SU-DHL-6 (cell line): ENCODE data around the gene PRSS21.

Experiments
- H2AFZ ChIP-seq: fragments of 200-600 bp; sonication (generic); 2 replicates; pipeline ENCODE4 v1.6.1; 2014; ENCODE audit warnings: low read depth, mild to moderate bottlenecking, moderate library complexity, mixed read lengths, antibody characterized with exemption, low read length; ENCODE audit not compliant: severe bottlenecking
- H3F3A ChIP-seq: fragments of 200-600 bp; shearing (Covaris generic); 2 replicates; pipeline ENCODE4 v1.6.0; 2016; ENCODE audit warnings: antibody characterized with exemption, mild to moderate bottlenecking; ENCODE audit not compliant: insufficient read depth
- H3K27ac ChIP-seq: fragments of 200-600 bp; sonication (generic); 2 replicates; pipeline ENCODE4 v1.5.1; 2016; ENCODE audit warnings: low read depth, mild to moderate bottlenecking, low read length, moderate library complexity, mixed read lengths
- H3K27me3 ChIP-seq: fragments of 200-600 bp; sonication (generic), shearing (Covaris generic); 2 replicates; pipeline ENCODE4 v1.6.0; 2014; ENCODE audit warnings: mild to moderate bottlenecking, low read length
- H3K36me3 ChIP-seq: fragments of 200-600 bp; sonication (generic); 2 replicates; pipeline ENCODE4 v1.6.1; 2014; ENCODE audit warnings: mild to moderate bottlenecking, low read length, mixed read lengths
- H3K4me2 ChIP-seq: fragments of 300-600, 200-600 bp; shearing (Covaris generic), sonication (generic); 2 replicates; pipeline ENCODE4 v1.6.0; 2014; ENCODE audit warnings: low read length, low read depth, mild to moderate bottlenecking; ENCODE audit not compliant: poor library complexity, severe bottlenecking
- H3K4me3 ChIP-seq: fragments of 200-600 bp; sonication (generic); 2 replicates; pipeline ENCODE4 v1.5.1; 2014; ENCODE audit warnings: antibody characterized with exemption, low read length, mild to moderate bottlenecking, mixed read lengths; ENCODE audit not compliant: insufficient read depth, poor library complexity, severe bottlenecking
- H3K79me2 ChIP-seq: fragments of 200-600 bp; sonication (generic); 2 replicates; pipeline ENCODE4 v1.6.1; 2014; ENCODE audit warnings: mild to moderate bottlenecking, low read length, moderate library complexity; ENCODE audit not compliant: insufficient read depth
- H3K9ac ChIP-seq: fragments of 200-600 bp; sonication (generic); 2 replicates; pipeline ENCODE4 v1.7.0; 2014; ENCODE audit warnings: mild to moderate bottlenecking, low read length
- H3K9me2 ChIP-seq: fragments of 200-600 bp; sonication (generic); replicated peaks from 2 replicates; pipeline ENCODE4 v1.6.1; 2014; ENCODE audit warnings: low read length; ENCODE audit not compliant: insufficient read depth
- H3K9me3 ChIP-seq: fragments of 200-600 bp; sonication (generic); 2 replicates; pipeline ENCODE4 v1.6.1; 2014; ENCODE audit warnings: low read length, mixed read lengths; ENCODE audit not compliant: insufficient read depth
- H4K20me1 ChIP-seq: fragments of 200-600 bp; sonication (generic); 2 replicates; pipeline ENCODE4 v1.6.1; 2014; ENCODE audit warnings: low read depth, mild to moderate bottlenecking, antibody characterized with exemption, low read length, moderate library complexity, mixed read lengths
- EZH2phosphoT487 ChIP-seq: fragments of 200-600 bp; sonication (generic), shearing (Covaris generic); conservative IDR thresholded peaks from 2 replicates; pipeline ENCODE4 v1.6.1; 2018; ENCODE audit warnings: mild to moderate bottlenecking, antibody characterized with exemption, low read length, moderate library complexity, mixed read lengths
- TF ChIP-seq, protein P1 (sequence below): fragments of 200-600 bp; sonication (generic); IDR thresholded peaks from one replicate; pipeline ENCODE4 v1.5.1; 2017; ENCODE audit warnings: antibody characterized with exemption, mild to moderate bottlenecking, low read length, moderate library complexity; ENCODE audit not compliant: insufficient read depth, poor library complexity, severe bottlenecking

The PRSS21 gene

GRCh38 chr16:2820836-2821486, 3.9 kb downstream of the PRSS21 start:
- no peaks in the 10 kb centered on the region for H3F3A ChIP-seq
- H3K79me2 ChIP-seq, result no peaks in the 10 kb centered on the region
- H3K27ac ChIP-seq, result no peak overlapping the region
- no peaks in the 10 kb centered on the region for H3K9me2 ChIP-seq
- no peaks in the 10 kb centered on the region for H4K20me1 ChIP-seq
- no peak overlapping the region for H2AFZ ChIP-seq
- no peaks in the 10 kb centered on the region for H3K27me3 ChIP-seq
- TF ChIP-seq, protein P1, sequence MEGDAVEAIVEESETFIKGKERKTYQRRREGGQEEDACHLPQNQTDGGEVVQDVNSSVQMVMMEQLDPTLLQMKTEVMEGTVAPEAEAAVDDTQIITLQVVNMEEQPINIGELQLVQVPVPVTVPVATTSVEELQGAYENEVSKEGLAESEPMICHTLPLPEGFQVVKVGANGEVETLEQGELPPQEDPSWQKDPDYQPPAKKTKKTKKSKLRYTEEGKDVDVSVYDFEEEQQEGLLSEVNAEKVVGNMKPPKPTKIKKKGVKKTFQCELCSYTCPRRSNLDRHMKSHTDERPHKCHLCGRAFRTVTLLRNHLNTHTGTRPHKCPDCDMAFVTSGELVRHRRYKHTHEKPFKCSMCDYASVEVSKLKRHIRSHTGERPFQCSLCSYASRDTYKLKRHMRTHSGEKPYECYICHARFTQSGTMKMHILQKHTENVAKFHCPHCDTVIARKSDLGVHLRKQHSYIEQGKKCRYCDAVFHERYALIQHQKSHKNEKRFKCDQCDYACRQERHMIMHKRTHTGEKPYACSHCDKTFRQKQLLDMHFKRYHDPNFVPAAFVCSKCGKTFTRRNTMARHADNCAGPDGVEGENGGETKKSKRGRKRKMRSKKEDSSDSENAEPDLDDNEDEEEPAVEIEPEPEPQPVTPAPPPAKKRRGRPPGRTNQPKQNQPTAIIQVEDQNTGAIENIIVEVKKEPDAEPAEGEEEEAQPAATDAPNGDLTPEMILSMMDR, result no peak
- TF ChIP-seq EZH2phosphoT487, result no peak
- H3K9me3 ChIP-seq, result no peaks in the 10 kb centered on the region
- no peak overlapping the region for H3K9ac ChIP-seq
- no peaks in the 10 kb centered on the region for H3K36me3 ChIP-seq
- no peak overlapping the region for H3K4me3 ChIP-seq
- H3K4me2 ChIP-seq, result no peak overlapping the region

DNA sequence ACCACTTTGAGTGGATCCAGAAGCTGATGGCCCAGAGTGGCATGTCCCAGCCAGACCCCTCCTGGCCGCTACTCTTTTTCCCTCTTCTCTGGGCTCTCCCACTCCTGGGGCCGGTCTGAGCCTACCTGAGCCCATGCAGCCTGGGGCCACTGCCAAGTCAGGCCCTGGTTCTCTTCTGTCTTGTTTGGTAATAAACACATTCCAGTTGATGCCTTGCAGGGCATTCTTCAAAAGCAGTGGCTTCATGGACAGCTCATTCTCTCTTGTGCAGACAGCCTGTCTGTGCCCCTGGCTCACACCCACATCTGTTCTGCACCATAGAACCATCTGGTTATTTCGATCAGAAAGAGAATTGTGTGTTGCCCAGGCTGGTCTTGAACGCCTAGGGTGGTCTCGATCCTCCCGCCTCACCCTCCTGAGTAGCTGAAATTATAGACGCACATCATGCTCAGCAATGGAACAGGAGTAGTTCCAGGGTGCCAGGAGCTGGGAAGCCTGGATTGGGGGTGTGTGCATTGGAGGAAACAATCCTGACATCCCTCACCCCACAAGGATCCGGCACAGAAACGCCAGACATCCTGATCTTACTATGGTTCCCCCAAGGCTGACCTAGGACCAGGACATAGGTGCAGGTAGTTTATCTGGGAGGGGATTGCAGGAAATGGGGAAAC, 4.6 kb downstream of the PRSS21 start:
- Histone ChIP-seq H3K9me2 (no peaks in the 10 kb centered on the region), H3K4me3 (no peak overlapping the region), H3K27ac (no peak overlapping the region), H3K79me2 (no peaks in the 10 kb centered on the region), H3F3A (no peaks in the 10 kb centered on the region), H2AFZ (no peak overlapping the region), H3K27me3 (no peaks in the 10 kb centered on the region), H3K36me3 (no peaks in the 10 kb centered on the region), H3K9ac (no peak overlapping the region), H4K20me1 (no peaks in the 10 kb centered on the region), H3K4me2 (no peak overlapping the region), H3K9me3 (no peaks in the 10 kb centered on the region)
- TF ChIP-seq, protein P1, result no peak
- no peak for TF ChIP-seq EZH2phosphoT487

DNA sequence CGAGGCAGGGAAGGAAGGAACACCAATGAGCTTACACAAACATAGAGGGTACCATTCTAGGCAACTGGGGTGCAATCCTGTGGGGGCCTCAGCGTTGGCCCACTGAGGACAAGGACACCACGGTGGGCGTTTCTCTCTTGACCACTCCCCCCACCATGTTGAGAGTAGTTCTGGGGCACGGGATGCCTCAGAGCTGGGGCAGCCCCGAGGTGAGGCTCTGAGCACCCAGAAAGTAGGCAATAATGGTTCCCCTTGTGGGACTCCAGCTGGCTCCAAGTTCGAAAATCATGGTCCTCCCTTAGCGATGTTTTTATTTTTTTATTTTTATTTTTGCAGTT, 5.1 kb downstream of the PRSS21 start:
- Histone ChIP-seq H2AFZ (no peak overlapping the region), H3K9me2 (no peaks in the 10 kb centered on the region), H4K20me1 (no peaks in the 10 kb centered on the region), H3K4me3 (no peak overlapping the region), H3K9ac (no peak overlapping the region), H3K9me3 (no peaks in the 10 kb centered on the region), H3K27ac (no peak overlapping the region), H3K4me2 (no peak overlapping the region), H3K27me3 (no peaks in the 10 kb centered on the region), H3K36me3 (no peaks in the 10 kb centered on the region), H3F3A (no peaks in the 10 kb centered on the region), H3K79me2 (no peaks in the 10 kb centered on the region)
- no peak for TF ChIP-seq EZH2phosphoT487
- TF ChIP-seq, protein P1, result no peak
